GM18873 (cell line): ENCODE measurements around the gene DENND2C.

Experiments used
- ATAC-seq: cut with Tn5 transposase; IDR thresholded peaks from one replicate; pipeline ENCODE4 v1.9.1; 2021; ENCODE audit warnings: mild to moderate bottlenecking, moderate library complexity, moderate number of reproducible peaks; ENCODE audit not compliant: unreplicated experiment, low FRiP score

DENND2C gene

DNA sequence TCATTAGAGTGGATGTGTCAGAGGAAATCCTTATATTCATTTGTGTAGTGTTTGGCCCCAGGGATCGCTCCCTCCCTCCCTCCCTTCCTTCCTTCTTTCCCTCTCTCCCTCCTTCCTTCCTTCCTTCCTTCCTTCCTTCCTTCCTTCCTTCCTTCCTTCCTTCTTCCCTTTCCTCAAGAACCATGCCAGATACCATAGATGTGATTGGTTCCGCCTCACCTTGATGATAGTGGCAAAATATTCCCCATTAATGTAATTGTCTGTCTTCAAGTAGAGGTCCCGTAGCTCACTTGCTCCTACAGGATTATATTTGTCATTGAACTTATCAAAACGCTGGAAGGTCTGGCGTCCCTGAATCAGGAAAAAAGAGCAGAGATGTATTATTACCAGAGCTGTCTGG, 7.8 kb upstream of the DENND2C start:
- ATAC-seq: no peak

DNA sequence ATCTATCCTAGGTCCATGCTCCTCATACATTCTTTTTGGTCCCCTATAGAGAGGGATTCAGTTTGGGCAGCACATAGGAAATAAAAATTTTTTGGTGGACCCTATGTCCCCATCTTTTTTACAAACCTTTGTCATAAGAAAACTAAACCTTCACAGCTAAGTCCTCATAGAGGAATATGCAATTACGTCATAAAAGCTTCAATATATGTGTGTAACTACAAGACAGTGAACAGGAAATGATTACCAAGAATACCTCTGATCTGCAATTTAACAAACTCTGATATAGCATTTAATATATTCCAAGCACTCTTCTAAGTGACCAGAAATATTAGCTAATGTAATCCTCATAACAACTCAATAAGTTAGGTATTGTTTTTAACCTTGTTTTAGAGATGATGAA, 6.3 kb upstream of the DENND2C start:
- no peak for ATAC-seq

DNA sequence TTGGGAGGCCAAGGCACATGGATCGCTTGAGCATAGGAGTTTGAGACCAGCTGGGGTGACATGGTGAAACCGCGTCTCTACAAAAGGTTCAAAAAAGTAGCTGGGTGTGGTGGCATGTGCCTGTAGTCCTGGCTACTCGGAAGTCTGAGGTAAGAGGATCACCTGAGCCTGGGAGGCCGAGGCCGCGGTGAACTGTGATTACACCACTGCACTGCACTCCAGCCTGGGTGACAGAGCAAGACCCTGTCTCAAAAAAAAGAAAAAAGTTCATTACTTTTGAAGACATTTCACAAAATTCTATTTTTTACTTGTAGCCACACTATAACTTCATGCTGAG, 2.1 kb upstream of the DENND2C start:
- no peak for ATAC-seq

DNA sequence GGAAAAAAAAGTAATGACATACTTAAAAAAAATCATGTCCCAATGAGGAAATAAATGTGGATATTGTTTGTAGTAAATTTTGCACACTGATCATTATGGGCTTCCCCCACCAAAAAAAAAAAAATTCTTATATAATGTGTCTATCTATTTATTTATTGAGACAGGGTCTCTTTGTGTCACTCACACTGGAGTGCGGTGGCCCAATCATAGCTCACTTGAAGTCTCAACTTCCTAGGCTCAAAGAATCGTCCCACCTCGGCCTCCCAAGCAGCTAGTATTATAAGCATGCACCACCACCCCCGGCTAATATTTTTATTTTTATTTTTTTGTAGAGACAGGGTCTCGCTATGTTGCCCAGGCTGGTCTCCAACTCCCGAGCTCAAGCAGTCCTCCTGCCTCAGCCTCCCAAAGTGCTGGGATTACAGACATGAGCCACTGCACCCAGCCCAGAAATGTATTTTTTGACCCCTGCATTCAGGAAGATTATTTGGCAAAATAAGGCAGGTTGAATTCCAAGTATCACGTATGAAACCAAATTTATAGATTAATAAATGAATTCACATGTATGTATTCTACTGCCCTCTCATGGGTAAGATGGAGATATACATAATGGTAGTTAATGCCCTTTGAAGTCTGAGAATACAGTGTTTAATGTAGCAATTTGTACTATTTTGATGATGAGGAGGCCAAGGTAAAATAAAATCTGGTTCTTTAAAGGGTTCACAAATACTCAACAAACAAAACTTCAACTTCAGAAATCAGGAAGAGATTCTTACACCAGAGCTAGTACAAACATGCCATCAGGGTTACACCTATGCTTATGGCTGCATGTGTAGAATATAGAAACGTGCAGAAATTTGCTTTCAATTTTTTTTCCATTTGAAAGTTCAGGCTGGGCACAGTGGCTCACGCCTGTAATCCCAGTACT, 1.4 kb upstream of the DENND2C start:
- no peak for ATAC-seq

DNA sequence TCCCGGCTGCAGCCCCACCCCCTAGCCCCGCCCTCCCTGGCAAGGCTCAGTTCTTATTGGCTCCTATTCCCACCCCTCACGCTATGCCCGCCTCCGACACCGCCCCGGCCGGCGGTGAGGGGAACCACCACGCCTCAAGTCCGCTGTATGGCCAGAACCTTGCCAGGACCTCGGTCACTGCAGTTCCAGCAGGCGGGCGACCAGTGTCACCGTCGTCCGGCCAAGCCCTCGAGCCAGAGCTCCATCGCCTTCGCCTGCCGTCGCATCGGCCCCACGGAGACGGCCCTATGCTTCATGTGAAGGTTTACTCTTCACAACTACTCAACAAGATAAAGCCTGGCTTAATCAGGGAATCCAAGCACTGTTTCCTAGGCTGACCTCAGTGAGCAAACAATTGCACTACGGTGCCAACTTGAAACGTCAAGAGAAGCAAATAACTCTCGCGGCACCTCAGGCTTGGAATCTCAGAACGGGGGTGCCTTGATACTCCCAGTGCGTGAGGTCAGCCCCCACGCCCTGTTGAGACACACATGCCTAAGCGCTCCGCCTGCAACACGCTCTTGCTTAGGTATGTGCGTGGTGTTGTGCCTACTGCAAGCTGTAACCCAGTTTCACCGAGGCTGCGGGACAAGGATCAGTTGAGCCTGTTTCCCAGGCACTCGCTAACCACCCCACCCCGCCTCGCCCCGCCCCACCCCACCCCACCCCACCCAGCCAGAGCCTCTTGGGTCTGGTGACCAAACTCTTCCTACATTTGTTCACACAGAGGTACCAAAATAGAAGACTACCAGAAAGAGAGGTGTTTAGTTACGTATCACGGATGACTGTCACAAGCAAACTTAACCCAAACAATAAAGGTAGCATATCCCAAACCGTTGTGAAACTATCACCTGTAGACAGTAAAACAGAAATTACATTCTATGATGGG, 498 bp upstream of the DENND2C start:
- peak; percentile 94 for ATAC-seq

DNA sequence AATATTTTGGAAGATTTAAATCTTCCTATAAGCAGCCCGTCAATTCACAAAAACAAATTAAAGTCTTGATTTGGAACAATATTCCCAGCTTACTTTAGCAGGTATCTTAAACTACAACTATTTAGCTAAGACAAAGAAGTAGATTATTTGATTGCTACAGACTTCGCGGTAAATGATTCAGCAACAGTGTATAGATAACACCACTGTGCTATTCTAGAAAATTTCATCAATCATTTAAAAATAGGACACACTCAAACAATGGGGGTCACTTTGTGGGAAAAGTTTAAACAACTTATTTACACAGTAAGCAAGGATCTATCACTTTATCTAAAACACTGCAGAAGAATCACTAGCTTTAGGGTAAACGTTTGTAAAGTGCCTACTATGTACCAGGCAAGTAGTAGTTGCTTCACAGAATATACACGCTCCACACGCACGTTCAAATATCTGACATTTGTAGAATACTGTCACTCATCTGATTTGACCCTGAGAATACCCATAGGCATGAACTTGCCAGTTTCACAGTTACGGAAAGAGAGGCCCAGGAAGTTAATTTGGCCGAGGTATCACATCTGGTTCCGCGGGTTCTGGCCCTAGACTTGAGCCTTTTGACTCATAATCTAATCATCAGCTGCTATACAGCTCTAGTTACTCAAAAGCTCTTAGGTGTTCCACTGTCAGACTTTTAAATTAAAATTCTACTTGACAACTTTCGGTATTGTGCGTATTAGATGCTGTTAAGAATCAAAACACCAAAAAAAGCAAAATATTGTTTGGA, 876 bp downstream of the DENND2C start:
- no peak for ATAC-seq

DNA sequence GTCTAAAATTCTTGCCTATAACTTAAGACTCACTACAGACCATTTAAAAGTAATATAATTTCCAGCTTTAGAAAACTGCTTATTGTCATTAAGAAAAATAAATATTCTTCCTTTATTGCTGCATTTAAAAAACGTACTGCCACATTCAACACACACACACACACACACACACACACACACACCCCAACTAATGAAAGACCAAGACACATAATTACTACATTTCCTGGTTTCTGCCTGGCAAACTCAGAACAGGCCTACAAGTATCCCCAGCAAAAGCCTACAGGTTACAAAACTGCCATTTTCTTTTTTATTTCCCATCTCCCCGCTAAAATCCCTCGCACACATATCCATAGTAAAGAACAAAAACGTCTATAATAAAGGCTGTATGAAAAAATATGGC, 1.5 kb downstream of the DENND2C start:
- ATAC-seq: no peak

DNA sequence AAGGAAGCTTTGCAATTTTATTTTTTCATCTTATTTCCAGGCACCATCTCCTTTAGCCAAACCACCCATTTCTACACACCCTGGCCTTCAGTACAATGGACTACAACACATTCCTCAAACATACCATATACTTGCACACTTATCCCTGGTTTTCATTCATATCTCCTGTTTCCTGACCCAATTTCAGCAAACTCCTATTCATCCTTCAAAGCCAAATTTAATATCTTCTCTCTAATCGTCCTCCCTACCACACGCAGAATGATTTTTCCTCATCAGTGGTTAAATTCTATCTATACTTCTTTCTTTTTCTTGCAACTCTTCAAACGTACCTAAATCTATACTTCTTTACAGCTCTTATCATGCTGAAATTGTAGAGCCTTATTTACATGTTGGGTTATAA, 2.9 kb downstream of the DENND2C start:
- ATAC-seq: no peak

DNA sequence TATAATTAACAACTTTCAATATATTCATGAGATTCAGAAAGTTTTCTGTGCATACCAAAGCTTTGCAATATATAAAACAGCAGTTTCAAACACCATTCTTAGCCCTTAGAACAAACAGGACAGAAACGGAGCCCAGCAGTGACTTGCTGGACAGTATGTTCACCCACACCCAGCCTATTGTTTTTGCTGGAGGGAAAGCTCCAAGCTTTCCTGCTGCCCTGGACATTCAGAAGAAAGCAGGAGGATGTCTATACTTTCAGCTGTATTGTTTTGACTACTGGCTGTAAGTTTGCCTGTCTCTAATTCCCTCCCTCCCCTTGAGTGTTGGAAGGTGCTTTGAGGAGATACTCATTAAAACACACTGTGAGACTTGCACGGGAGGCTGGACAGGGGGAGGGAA, 9.6 kb downstream of the DENND2C start:
- ATAC-seq: no peak

DNA sequence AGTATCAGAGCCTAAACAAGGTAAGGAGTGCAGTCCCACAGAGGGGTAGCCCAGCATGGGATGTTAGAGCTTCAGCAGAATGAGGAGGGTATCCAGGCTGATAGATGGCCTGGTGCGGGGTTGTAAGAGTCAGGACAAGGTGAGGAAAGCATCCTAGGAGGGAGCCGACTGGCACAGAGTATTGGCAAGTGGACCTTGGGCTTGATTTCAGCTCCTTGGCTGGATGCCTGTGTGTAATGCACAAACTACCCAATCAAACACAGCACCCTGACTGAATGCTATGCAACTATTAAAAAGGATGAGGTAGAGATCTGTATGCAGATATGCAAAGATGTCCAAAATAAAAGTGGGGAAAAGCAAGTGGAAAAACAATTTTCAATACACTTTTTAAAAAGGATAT, 18.0 kb downstream of the DENND2C start:
- ATAC-seq: no peak

DNA sequence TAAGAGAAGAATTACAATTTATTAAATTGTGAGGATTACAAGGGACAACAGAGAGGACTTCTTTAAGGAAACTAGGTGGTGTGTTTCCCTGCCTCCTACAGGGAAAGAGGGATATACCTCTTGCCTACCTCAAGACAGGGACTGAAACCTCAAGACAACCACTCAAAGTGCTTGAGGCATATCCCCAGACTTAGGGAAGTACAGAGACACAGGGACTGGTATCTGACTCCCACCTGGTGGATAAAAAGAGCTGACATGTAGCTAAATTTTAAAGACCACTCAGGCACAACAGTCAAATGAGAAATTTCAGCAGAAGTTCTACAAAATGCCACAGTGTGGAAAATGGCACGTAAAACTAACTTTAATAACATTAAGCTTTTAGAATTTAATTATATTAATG, 21.3 kb downstream of the DENND2C start:
- ATAC-seq: no peak

DNA sequence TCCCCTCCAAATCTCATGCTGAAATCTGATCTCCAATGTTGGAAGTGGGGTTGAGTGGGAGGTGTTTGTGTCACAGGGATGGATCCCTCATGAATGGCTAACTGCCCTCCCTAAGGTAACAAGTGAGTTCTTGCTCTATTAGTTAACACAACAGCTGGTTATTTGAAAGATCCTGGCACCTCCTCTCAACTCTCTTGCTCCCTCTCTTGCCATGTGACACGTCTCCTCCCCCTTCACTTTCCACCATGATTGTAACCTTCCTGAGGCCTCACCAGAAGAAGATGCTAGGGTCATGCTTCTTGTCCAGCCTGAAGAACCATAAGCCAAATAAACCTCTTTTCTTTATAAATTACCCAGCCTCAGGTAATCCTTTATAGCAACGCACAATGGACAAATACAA, 28.5 kb downstream of the DENND2C start:
- no peak for ATAC-seq

DNA sequence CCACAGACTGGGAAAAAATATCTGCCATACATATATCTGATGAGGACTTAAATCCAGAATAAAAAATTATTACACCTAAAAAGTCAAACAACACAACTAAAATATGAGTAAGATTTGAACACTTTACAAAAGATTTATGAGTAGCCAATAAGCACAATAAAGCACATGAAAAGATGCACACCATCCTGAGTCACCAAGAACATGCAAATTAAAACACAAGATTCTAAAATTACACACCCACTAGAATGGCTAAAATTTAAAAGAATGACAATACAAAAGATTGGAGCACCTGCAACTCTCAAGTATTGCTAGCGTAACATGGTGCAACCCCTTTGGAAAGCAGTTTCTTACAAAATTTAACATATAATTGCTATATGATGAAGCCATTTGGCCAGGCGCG, 30.9 kb downstream of the DENND2C start:
- ATAC-seq: no peak

DNA sequence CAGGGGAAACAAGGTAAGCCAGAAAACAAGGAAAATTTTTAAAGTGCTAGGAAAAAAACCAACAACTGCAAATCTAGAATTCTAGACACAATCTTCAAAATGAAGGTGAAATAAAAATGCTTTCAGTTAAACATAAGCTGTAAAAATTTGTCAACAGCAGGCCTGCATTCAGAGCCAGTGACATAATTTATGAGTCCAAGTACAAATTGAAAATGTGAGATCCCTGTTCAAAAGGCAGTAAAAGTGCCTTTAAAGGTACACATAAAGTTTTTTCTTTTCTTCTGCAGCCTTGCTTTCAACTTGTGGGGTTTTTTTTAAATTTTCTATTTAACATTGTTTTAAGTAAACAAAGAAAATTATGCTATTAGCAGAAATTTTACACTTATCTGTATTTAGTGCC, 37.4 kb downstream of the DENND2C start:
- no peak for ATAC-seq

DNA sequence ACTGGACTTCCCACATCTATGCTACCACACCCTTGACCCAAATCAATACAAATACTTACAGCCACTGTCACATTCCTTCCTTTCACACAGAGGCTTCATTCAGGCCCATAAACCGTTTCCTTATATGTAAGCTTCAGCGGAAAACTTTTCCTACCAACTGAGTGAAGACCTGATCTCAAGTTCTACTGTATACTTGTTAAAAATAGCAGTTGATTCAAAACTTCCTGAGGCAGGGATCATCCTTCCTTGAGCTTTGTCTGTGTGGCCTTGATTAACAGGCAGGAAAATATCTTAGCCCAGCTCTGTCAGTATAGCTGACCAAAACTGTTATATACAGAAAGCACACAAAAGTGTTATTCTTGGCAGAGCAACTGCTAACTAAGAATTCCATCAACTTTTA, 42.7 kb downstream of the DENND2C start:
- ATAC-seq: no peak

DNA sequence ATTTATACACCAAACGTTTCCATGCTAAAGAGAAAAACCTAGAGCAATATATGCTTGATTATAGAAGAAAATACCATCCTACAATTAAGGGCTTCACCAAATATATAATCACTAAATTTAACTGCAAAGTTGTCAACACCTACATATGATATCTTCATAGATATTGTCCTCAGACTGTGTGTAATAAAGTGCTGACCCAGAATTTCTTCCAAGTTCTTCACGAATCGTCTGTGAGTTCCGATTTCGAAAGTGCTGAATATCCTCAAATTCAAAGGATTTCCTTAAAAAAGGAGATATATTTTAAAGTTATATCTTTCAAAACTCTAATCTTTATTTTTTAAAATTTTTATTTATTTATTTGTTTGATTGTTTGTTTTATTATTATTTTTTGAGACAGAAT, 46.5 kb downstream of the DENND2C start:
- no peak for ATAC-seq

DNA sequence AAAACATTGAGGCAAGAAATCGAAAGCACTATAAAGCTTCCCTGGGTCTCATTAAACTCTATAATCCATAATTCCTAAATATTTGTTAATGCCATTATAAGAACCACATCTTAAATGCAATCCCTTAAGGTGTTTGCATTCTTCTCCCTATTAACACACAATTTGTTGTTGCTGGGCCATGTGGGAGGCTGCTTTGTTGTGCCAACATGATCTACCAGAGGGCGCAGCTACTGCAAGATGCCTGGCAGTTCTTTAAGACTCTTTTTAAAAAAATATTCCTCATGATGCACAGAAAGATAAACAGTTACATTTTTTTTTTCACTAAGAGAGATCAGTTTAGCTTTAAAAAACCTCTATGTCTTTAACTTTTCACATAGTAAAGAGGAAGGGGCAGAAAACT, 49.4 kb downstream of the DENND2C start:
- no peak for ATAC-seq

DNA sequence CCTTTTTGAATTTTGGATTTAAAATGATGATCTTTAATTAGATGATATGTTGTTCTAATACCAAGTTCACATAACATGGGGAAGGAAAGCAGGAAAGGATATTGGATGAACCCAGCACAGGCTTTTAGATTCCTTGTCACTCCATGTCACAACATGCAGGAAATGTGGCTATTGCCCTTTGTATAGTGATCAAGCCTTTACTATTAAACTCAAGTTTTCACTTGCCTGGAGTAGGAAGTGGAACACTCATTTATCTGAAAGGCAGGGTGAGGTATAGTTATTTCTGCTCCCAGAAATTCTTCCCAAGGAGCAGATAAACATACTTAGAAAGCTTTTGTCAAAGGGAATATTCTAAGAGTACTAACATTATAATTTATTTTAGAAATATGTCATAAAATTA, 51.2 kb downstream of the DENND2C start:
- ATAC-seq: no peak

DNA sequence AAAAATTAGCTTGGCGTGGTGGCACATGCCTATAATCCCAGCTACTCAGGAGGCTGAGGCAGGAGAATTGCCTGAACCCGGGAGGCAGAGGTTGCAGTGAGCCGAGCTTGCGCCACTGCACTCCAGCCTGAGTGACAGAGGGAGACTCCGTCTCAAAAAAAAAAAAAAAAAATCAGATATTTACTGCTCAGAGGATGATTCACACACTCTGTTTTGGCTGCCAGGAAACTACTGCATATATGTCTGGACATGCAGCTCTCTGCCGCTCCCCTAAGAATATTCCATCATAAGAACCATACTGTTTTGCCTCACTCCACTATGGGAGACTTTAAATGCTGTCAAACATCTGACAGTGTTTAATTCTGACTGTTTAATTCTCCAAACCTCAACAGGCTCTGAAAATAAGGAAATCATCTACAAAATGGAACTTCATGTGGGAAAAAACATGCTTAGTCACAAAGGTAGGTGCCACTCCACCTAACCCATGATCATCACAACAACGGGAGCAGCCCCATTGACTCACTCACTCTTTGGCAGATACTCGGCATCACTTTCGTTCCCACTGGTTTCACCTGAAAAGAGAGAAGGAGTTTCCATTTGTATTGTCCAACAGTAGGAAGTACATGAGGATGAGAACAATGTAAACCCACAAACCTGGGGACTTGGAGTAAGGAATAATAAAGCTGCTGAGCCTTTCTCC, 59.2 kb downstream of the DENND2C start:
- no peak for ATAC-seq

DNA sequence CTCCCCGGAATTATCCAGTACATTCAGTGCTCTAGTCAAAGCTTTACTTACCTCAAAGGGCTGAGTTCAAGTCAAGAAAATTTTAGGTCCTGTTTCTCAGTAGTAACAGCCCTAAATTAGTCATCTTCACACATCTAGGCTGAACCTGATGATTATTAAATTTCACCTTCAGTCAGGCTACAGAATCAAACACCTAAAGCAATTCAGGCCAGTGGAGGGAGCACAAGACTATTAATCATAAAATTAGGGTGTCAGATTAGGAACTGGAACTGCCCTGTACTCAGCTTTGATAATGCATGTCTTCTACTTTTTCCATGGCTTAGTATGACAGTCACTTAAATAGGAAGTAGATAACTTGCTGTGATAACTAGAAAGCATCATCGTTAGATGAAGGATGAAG, 60.0 kb downstream of the DENND2C start:
- ATAC-seq: no peak
